ENCODE results near the gene ZBTB16. TPM values are rescaled to one million over a fixed set of nuclear protein-coding genes. Genes with fewer than 3 reads are reported as not detected.

Gene ZBTB16
- total and polyA plus RNA-seq, 2 donors (not counting 3 experiments of a cell fraction or from before 2014, with no cell fraction given) = 9.8 to 20.3 TPM

GRCh38 chr11:114246321-114247069 is 187.0 kb downstream of the ZBTB16 start:
- BruUV-seq (replicated peaks) = no TSS peak
- CTCF ChIA-PET = interaction anchor here (1.0 to 7.6 kb wide), 3 partner anchors 13 to 165 kb away, joined by 3 to 51 read pairs (median 3); no protein-coding TSS in a partner anchor
- intact Hi-C loops (cut with micrococcal nuclease) = no loop called here

More at GRCh38 chr11:114246321-114247069, 187.0 kb downstream of the ZBTB16 start:
- Histone ChIP-seq H2AFZ (ENCODE audit: low read depth, low read length) (no peak overlapping the region), H3K9me1 (replicated peaks; ENCODE audit: control insufficient read depth, extremely low read depth, insufficient read depth, low read length) (no peaks in the 10 kb centered on the region), H3K4me3 (replicated peaks in 1 of 3; ENCODE audit: insufficient read depth in 1 of 3, low read depth in 1 of 3, low read length in 3 of 3) (no peak overlapping the region), H3K9me3 (replicated peaks; ENCODE audit: control insufficient read depth, insufficient read depth, low read length) (no peaks in the 10 kb centered on the region), H3K27me3 (ENCODE audit: control insufficient read depth in 2 of 2, insufficient read depth in 2 of 2, low read length in 2 of 2) (no peaks in the 10 kb centered on the region), H3K4me2 (ENCODE audit: insufficient read depth, low read length) (no peak overlapping the region), H3K9ac (replicated peaks; ENCODE audit: extremely low read depth, insufficient read depth, low read length) (no peak overlapping the region), H3K4me1 (ENCODE audit: control insufficient read depth, extremely low read depth, insufficient read depth, low read length) (no peaks in the 10 kb centered on the region), H3K27ac (ENCODE audit: insufficient read depth, low read depth, low read length) (no peak overlapping the region), H3K36me3 (ENCODE audit: control insufficient read depth in 2 of 2, extremely low read depth in 1 of 2, insufficient read depth in 2 of 2, low read length in 2 of 2) (peaks cover 0 to 14% of the 10 kb centered on the region in 2 experiments), H4K20me1 (replicated peaks; ENCODE audit: control insufficient read depth, extremely low read depth, insufficient read depth, low read length) (no peaks in the 10 kb centered on the region), H3K79me2 (ENCODE audit: control insufficient read depth, insufficient read depth, low read length) (no peaks in the 10 kb centered on the region)
- TF ChIP-seq GATA2 (IDR thresholded peaks at IDR 0.05; ENCODE audit: insufficient read depth, insufficient read length, low read depth, low read length) = no peak
- TF ChIP-seq, protein P1, sequence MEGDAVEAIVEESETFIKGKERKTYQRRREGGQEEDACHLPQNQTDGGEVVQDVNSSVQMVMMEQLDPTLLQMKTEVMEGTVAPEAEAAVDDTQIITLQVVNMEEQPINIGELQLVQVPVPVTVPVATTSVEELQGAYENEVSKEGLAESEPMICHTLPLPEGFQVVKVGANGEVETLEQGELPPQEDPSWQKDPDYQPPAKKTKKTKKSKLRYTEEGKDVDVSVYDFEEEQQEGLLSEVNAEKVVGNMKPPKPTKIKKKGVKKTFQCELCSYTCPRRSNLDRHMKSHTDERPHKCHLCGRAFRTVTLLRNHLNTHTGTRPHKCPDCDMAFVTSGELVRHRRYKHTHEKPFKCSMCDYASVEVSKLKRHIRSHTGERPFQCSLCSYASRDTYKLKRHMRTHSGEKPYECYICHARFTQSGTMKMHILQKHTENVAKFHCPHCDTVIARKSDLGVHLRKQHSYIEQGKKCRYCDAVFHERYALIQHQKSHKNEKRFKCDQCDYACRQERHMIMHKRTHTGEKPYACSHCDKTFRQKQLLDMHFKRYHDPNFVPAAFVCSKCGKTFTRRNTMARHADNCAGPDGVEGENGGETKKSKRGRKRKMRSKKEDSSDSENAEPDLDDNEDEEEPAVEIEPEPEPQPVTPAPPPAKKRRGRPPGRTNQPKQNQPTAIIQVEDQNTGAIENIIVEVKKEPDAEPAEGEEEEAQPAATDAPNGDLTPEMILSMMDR (IDR thresholded peaks at IDR 0.05; ENCODE audit: extremely low read depth in 1 of 2, insufficient read depth in 1 of 2, low read depth in 1 of 2, low read length in 2 of 2) = no peak
- TF ChIP-seq FOS (IDR thresholded peaks at IDR 0.05; ENCODE audit: borderline replicate concordance, insufficient read depth, low read length) = no peak
- no peak for TF ChIP-seq MAX (IDR thresholded peaks at IDR 0.05; ENCODE audit: insufficient read depth, insufficient read length)
- TF ChIP-seq POLR2A (IDR thresholded peaks at IDR 0.05; ENCODE audit: low read depth, low read length) = no peak
- TF ChIP-seq MYC (IDR thresholded peaks at IDR 0.05; ENCODE audit: low read depth, low read length) = no peak
- no peak for TF ChIP-seq EZH2 (IDR thresholded peaks at IDR 0.05; ENCODE audit: borderline replicate concordance, low read depth, low read length, severe bottlenecking)
- TF ChIP-seq JUN (IDR thresholded peaks at IDR 0.05; ENCODE audit: borderline replicate concordance, insufficient read depth, insufficient read length, low read depth) = no peak
- no peak for TF ChIP-seq POLR2AphosphoS5 (IDR thresholded peaks at IDR 0.05; ENCODE audit: insufficient read depth, low read depth, low read length)
- POLR2A ChIA-PET = no interaction called here
- dilution Hi-C loops (cut with MboI; ENCODE audit: extremely low pct_ligation_motif_present, low sequenced_read_pairs) = no loop called here
- DNase-seq (ENCODE audit: low read depth, low spot score) = no peak
- FAIRE-seq = no peak

All from endothelial cell of umbilical vein (primary cell).